HG03039 (cell line): Measurements from ENCODE around the gene VAMP3.
A peak's percentile ranks its signal among the peaks of the same experiment; 100 is the strongest.

Experiments used
- ATAC-seq: cut with Tn5 transposase; IDR thresholded peaks from one replicate; pipeline ENCODE4 v1.9.1; 2021; ENCODE audit warnings: mild to moderate bottlenecking, moderate library complexity; ENCODE audit not compliant: unreplicated experiment

VAMP3 gene, protein sequence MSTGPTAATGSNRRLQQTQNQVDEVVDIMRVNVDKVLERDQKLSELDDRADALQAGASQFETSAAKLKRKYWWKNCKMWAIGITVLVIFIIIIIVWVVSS

DNA sequence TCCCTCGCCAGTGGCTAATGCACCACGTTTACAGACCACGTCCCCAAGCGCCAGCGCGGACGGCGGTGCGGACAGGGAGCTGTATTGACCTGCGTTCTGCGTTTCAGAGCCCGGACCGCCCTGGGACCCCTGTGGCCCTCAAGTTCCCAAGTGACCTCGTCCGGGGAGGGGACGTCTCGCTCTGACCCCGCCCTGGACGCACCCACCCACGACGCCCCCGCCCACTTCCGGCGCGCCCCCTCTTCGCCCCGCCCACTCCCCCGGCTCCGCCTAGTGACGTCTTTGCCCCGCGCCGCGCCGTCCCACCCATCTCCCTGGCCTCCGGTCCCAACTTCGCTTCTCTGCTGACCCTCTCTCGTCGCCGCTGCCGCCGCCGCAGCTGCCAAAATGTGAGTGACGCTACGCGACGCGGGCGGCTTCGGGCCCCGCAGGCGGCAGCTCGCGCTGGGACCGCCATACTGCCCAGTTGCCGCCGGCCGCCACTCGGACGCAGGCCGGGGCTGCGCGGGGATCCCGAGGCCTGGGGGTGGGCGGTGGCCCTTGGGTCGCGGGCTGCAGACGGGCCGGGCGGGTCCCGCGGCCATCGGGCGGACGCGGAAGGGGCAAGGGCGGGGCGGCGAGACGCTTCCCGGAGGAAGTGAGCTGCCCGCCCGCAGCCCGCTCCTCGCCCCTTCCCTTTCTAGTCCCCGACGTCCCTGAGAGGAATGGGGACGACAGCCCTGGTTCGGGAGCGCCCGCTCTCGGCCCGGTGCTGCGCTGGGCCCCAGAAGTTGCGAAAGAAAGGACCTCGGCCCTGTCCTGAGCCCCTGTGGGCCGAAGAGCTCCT lies at the start of gene VAMP3:
TSS of gene VAMP3 (plus strand) at position 300 of the 826 bp plus-strand sequence. CDS start at position 388, 88 bp downstream.
- peak; percentile 79 for ATAC-seq

DNA sequence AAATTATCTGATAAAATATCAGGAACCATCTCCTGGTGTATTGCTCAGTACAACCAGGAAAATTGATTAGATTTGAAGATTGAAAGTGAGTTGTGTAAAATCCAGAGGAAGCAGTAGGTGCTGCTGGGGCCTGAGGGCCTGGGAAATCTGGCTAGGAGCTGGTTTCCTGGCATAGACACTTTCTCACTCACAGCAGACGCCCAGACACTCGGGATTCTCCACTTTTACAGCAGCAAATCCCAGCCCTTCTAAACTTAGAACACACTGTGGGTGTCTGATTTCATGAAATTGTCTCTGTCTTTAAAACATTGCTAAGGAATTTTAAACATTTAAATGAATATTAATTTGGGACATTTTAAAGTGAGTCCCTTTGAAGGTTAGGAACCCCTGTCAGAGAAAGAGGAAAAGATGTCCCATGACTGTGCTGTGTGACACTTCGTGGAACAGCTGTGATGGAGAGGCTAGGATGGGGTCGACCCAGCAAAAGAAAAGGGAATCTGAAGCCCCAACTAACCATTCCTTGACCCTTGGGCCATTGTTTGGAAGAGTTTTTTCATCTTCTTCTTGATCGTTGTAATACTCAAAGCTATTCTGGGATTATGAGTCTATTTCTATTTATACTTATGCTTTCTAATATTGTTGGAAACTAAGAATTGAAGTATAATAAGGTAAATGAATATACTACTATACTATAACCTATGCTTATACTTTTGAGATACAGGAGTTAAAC lies 49.0 kb upstream of the VAMP3 start:
- ATAC-seq, result no peak

GRCh38 chr1:7722670-7723012 lies 48.5 kb upstream of the VAMP3 start:
- ATAC-seq, result no peak

DNA sequence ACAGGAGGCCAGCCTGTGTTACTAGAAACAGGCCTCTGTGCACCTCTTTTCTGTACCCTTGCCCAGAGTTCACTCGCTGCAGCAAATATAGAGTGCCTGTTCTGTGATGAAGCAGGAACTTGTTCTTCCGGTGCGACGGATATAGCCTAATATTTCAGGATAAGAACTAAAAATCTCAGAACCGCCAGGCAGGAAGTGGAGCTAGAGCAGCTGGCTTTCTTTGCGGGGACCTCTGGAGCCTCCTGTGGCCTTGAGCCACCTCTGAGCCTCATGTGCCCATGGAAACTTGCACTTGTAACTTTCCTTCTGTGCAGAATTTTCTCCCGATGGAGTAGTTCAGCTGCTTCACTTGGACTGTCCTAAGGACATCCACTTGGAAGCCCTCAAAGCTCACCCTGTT lies 44.5 kb upstream of the VAMP3 start:
- ATAC-seq, result no peak

DNA sequence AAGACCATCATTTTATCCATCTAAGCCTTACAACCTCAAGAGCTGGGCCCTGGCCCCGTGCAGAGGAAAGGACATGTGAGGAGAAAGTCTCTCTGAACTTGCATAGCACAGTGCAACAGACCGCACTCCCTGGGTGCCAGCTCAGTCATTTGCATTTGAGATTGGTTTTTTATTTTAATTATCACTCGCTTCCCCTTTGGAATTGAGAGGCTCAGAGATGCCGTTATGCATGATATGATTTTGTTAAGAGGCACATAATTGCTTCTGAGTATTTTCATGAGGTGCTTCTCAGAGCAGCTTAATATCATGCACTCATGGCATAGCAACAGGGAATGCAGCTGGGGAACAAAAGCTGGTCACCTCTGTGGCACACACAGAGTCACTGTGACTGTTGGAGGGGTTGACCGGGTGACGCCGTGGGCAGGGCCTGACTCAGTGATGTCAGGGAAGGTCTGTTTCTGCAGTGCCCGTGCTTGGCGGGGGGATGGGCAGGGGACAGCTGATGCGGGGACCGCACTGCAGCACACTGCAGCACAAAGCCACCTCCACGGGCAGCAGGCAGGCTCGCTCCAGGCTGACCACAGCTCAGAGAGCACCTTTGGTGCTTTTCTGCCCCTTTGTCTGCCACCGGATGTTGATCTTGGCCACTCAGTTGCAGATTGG lies 43.2 kb upstream of the VAMP3 start:
- ATAC-seq, result no peak

DNA sequence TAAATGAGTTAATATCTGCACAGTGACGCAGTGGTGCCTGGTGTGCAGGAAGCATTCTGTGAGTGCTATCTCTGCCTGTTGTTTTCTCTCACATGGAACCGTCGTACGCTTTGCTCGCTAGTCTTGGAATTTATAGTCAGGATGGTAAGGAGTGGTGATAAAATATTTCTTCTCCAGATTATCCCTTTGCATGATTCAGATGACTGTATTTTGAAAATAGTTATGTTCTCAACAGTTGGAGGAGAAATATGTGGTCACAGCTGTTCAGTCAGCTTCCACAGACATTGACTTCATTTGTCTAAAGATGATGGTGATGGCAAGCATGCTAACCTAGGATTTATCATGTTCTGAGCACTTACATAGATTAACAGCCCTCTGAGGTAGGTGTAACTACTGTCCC lies 41.3 kb upstream of the VAMP3 start:
- ATAC-seq, result no peak

- ATAC-seq, result no peak
Observed at GRCh38 chr1:7732331-7732730, 38.8 kb upstream of the VAMP3 start.

GRCh38 chr1:7733276-7733675 lies 37.8 kb upstream of the VAMP3 start:
- no peak for ATAC-seq

DNA sequence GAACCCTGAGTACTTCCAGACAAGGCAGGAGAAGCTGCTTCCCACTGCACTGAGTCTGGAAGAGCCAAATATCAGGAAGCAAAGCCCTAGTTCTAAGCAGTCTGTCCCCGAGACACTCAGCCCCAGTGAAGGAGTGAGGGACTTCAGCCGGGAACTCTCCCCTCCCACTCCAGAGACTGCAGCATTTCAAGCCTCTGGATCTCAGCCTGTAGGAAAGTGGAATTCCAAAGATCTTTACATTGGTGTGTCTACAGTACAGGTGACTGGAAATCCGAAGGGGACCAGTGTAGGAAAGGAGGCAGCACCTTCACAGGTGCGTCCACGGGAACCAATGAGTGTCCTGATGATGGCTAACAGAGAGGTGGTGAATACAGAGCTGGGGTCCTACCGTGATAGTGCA lies 33.1 kb upstream of the VAMP3 start:
- ATAC-seq, result no peak

DNA sequence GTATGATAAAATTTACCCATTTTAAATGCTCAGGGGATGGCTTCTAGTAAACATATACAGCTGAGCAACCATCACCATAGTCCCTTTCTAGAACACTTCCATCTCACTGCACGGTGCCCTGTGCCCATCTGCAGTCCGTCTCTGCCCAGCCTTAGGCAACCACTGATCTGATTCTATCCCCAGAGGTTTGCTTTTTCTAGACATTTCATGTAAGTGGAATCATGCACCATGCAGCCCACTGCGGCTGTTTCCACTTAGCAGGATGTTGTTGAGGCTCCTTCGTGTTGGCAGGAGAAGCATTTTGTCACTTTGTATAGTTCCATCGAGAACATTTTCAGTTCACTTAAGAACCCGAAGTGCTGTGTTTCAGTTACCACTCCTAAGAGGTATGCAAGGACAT lies 27.8 kb upstream of the VAMP3 start:
- ATAC-seq, result no peak

- no peak for ATAC-seq
Observed at GRCh38 chr1:7744882-7745281, 26.2 kb upstream of the VAMP3 start.

GRCh38 chr1:7745783-7746182 lies 25.3 kb upstream of the VAMP3 start:
- no peak for ATAC-seq

DNA sequence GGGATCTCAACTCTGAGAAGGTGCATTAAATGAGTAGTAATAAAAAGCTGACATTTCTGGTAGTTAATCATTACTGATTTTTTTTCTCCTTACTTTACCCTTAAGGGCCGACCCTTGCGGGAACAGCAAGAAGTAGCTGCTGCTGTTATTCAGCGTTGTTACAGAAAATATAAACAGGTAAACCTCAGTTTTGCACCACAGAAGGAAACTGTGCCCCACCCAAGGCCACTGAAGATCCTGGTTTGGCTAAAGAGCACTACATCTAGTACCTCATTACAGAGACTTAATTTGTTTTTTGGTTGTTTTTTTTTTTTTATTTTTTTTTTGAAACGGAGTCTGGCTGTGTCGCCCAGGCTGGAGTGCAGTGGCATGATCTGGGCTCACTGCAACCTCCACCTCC lies 23.5 kb upstream of the VAMP3 start:
- no peak for ATAC-seq

- ATAC-seq, result no peak
Observed at GRCh38 chr1:7749126-7749525, 22.0 kb upstream of the VAMP3 start.

GRCh38 chr1:7751174-7751573 lies 19.9 kb upstream of the VAMP3 start:
- ATAC-seq, result no peak

DNA sequence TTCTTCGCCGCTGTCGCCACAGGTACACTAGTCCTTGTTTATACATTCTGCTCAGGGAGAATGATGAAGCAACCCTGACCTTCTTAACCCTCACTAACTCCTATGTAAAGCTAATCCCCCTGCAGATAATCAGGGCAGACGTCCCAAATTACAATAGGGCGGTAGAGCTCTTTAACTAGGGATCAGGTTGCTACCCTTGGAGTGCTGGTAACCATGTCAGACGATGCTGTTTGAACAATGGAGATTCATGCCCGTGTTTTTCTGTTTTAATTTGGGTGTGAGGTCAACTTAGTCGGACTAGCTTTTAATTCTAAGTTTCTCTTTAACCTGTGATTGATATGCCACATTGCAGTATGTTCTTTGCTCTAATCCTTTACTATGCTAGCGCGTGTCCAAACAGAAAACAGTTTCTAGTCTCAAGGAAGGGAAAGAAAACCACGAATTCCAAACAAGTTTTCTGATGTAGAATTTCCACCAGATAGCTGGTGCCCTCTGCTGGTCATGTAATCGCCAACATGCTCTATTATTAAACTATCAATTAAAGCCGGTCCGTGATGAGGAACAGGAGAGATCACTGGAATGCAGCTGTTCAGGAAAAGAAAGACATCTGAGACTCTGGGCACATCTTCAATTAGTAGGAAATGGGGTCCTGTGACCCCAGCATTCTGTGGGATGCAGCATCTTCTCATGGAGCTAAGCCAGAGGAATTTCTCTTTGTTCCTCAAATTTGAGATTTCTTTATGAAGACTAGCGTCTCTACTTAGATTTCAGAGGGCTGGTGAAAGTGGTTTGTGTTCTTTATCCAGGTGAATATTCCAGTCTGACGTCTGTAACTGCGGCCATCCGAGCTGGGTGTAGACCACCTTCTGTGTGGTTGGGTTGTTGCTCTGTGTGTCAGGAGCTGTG lies 18.3 kb upstream of the VAMP3 start:
- no peak for ATAC-seq

DNA sequence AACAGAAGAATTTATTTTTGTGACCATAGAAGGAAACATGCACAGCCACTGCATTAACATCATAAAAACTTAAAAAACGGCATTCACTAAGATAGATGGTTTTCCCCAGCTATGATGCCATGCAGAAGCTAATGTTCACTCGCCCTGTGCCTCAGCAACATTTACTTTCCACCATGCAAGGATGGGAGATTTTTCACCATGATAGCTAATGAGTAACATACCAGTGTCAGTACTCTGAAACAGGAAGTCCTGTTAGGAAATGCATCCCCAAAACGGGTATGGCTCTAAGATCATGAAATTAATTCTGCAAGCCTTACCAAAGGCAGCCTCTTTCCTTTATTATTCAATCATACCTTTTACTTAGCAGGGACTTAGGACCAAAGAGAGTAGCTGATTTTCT lies 17.5 kb upstream of the VAMP3 start:
- ATAC-seq, result no peak

DNA sequence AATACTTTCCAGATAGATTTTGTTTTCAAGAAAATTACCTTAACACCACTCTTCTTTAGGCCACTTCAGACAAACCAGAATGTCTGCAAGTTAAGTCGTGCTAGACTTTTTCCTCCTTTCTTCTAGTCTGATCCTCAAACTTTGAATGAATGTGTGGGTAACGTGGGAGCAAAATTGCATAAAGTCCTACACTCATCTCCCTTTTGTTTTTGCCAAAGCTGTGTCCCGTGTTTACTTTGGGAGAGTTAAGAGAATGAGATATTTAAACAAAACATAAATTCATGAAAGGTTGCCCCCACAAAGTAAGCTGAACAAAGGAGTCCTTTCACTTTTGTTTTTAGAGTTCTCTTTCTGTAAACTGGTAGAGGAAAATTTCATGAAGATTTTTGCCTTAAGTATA lies 16.9 kb upstream of the VAMP3 start:
- no peak for ATAC-seq

DNA sequence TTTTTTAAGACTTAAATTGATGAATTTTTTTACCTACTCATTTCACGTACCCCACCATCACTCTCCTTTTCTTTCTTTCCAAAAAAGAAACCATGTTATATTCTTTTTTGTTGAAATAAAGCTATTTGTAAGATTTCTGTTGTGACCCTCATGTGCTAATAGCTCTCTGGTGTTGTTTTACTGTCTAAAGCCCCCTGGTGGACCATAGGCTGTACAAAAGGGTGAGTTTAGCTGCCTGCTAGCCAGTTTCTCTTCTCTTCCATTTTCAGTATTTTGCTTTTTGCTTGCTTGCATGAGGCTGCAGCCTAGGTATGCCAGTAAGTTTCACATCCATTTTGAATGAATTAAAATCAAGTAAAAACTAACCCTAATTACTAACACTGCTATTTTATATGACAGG lies 15.6 kb upstream of the VAMP3 start:
- no peak for ATAC-seq

DNA sequence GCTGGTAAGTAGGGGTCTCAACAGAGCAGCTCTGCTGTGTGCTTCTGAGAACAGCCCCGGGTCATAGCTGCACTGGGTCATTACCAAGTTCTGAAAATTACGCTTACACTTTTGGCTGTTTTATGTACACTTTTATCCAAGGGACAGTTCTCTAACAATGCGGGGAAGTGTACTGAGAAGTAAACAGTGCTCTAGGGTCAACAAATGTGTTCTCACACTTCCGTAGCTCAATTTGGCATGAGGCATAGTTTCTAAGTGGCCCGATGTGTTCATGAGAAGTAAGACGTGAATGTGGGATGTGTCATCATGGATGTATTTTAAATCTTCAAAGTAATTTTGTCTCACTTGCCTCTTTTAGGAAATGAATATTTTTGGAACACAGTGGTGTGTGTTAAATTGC lies 10.9 kb upstream of the VAMP3 start:
- no peak for ATAC-seq

GRCh38 chr1:7761103-7761502 lies 10.0 kb upstream of the VAMP3 start:
- ATAC-seq, result no peak
